Esophagus (tissue), 2 donors: ENCODE measurements around the gene LARP6. TPM values are rescaled to one million over a fixed set of nuclear protein-coding genes. Genes with fewer than 3 reads are reported as not detected.
A peak's percentile ranks its signal among the peaks of the same experiment; 100 is the strongest.

ENCODE experiments used
- H3K27ac ChIP-seq, 2 donors: one replicate each; pipeline ENCODE4 v1.5.1; 2013; ENCODE audit warnings: low read depth in 2 of 2, mild to moderate bottlenecking in 2 of 2, inconsistent platforms in 1 of 2, low read length in 1 of 2, moderate library complexity in 1 of 2
- H3K27me3 ChIP-seq, 2 donors: one replicate each; pipeline ENCODE4 v1.6.1; 2013; ENCODE audit warnings: low read length in 2 of 2, control low read depth in 1 of 2, mild to moderate bottlenecking in 1 of 2; ENCODE audit not compliant: insufficient read depth in 2 of 2, control insufficient read depth in 1 of 2
- H3K36me3 ChIP-seq, 2 donors: one replicate each; pipeline ENCODE4 v1.6.1; 2013; ENCODE audit warnings: low read length in 1 of 2; ENCODE audit not compliant: control insufficient read depth in 2 of 2, insufficient read depth in 2 of 2
- H3K4me1 ChIP-seq, 2 donors: one replicate each; pipeline ENCODE4 v1.6.1; 2013; ENCODE audit warnings: low read length in 1 of 2; ENCODE audit not compliant: control insufficient read depth in 2 of 2, insufficient read depth in 2 of 2
- H3K4me3 ChIP-seq, 2 donors: one replicate each; pipeline ENCODE4 v1.5.1; 2013; ENCODE audit warnings: low read length in 2 of 2, mild to moderate bottlenecking in 2 of 2, low read depth in 1 of 2, moderate library complexity in 1 of 2
- H3K9me3 ChIP-seq, 2 donors: one replicate each; pipeline ENCODE4 v1.6.1; 2013; ENCODE audit warnings: mild to moderate bottlenecking in 2 of 2, low read depth in 1 of 2, low read length in 1 of 2, moderate library complexity in 1 of 2; ENCODE audit not compliant: control insufficient read depth in 2 of 2, insufficient read depth in 1 of 2
- WGBS, 2 donors: extraction: QIAGEN DNeasy Blood & Tissue Kit; methylation state at CpG; one replicate each; pipeline ENCODE4 v1.1.7; 2013; 5-methylcytosine and 5-hydroxymethylcytosine counted together
- polyA plus RNA-seq, 2 donors: library from polyadenylated mRNA; stranded (reverse); fragments of 200-250 nt; gene quantifications; one replicate each; pipeline ENCODE4 v1.2.3, GENCODE V29; 2013
- donor health status: healthy with polysubstance abuse.
- donor health status: Bipolar disorder and iron deficiency.

The LARP6 gene
- polyA plus RNA-seq, 2 donors = 3.2 to 6.5 TPM

- 39 to 46% methylated on average over 11 of the region's 11 CpGs for WGBS, 2 donors
- H3K27me3 ChIP-seq = peaks cover 0 to 3% of the 10 kb centered on the region in 2 donors
- H3K36me3 ChIP-seq = no peaks in the 10 kb centered on the region
- H3K9me3 ChIP-seq = no peaks in the 10 kb centered on the region
- peak overlapping the region; percentile 79 to 81 for H3K27ac ChIP-seq
- peak overlapping the region; percentile 54 to 68 for H3K4me3 ChIP-seq
- H3K4me1 ChIP-seq = no peaks in the 10 kb centered on the region
These were observed 1.2 kb downstream of the LARP6 start for GRCh38 chr15:70852501-70853317.

GRCh38 chr15:70851889-70852288, 2.1 kb downstream of the LARP6 start:
- no peak overlapping the region for H3K27ac ChIP-seq
- no peaks in the 10 kb centered on the region for H3K4me1 ChIP-seq
- no peaks in the 10 kb centered on the region for H3K36me3 ChIP-seq
- H3K27me3 ChIP-seq = peaks cover 0 to 3% of the 10 kb centered on the region in 2 donors
- no peak overlapping the region for H3K4me3 ChIP-seq
- no peaks in the 10 kb centered on the region for H3K9me3 ChIP-seq
- 93 to 96% methylated on average over 6 of the region's 6 CpGs for WGBS, 2 donors

GRCh38 chr15:70845602-70846360, 8.2 kb downstream of the LARP6 start:
- no peak overlapping the region for H3K4me3 ChIP-seq
- 93 to 94% methylated on average over 6 of the region's 6 CpGs for WGBS, 2 donors
- H3K27me3 ChIP-seq = no peaks in the 10 kb centered on the region
- no peaks in the 10 kb centered on the region for H3K36me3 ChIP-seq
- no peaks in the 10 kb centered on the region for H3K4me1 ChIP-seq
- no peaks in the 10 kb centered on the region for H3K9me3 ChIP-seq
- no peak overlapping the region for H3K27ac ChIP-seq

GRCh38 chr15:70837476-70837875, 16.5 kb downstream of the LARP6 start:
- Histone ChIP-seq H3K4me1 (peaks cover 0 to 2% of the 10 kb centered on the region in 2 donors), H3K9me3 (no peaks in the 10 kb centered on the region), H3K4me3 (no peak overlapping the region), H3K27me3 (no peaks in the 10 kb centered on the region), H3K36me3 (no peaks in the 10 kb centered on the region), H3K27ac (no peak overlapping the region)
- 96 to 97% methylated on average over 2 of the region's 2 CpGs for WGBS, 2 donors

- no peaks in the 10 kb centered on the region for H3K27me3 ChIP-seq
- H3K9me3 ChIP-seq = no peaks in the 10 kb centered on the region
- WGBS, 2 donors = 79 to 80% methylated on average over 3 of the region's 3 CpGs
- H3K27ac ChIP-seq = no peak overlapping the region
- H3K36me3 ChIP-seq = peaks cover 0 to 5% of the 10 kb centered on the region in 2 donors
- peaks cover 0 to 2% of the 10 kb centered on the region in 2 donors for H3K4me1 ChIP-seq
- H3K4me3 ChIP-seq = no peak overlapping the region
These were observed 18.1 kb downstream of the LARP6 start for GRCh38 chr15:70835841-70836240.

GRCh38 chr15:70835415-70835814, 18.5 kb downstream of the LARP6 start:
- H3K4me3 ChIP-seq = no peak overlapping the region
- no peaks in the 10 kb centered on the region for H3K9me3 ChIP-seq
- peaks cover 0 to 5% of the 10 kb centered on the region in 2 donors for H3K36me3 ChIP-seq
- no peak overlapping the region for H3K27ac ChIP-seq
- H3K4me1 ChIP-seq = peaks cover 0 to 2% of the 10 kb centered on the region in 2 donors
- 90 to 97% methylated on average over 6 of the region's 6 CpGs for WGBS, 2 donors
- no peaks in the 10 kb centered on the region for H3K27me3 ChIP-seq

- Histone ChIP-seq H3K4me3 (no peak overlapping the region), H3K36me3 (peaks cover 0 to 5% of the 10 kb centered on the region in 2 donors), H3K27ac (no peak overlapping the region), H3K4me1 (peaks cover 0 to 2% of the 10 kb centered on the region in 2 donors), H3K9me3 (no peaks in the 10 kb centered on the region), H3K27me3 (no peaks in the 10 kb centered on the region)
- WGBS, 2 donors = 80 to 89% methylated on average over 2 of the region's 2 CpGs
These were observed 19.0 kb downstream of the LARP6 start for GRCh38 chr15:70834999-70835398.

- 60 to 62% methylated on average over 9 of the region's 9 CpGs for WGBS, 2 donors
- H3K4me3 ChIP-seq = no peak overlapping the region
- H3K9me3 ChIP-seq = no peaks in the 10 kb centered on the region
- H3K27ac ChIP-seq = no peak overlapping the region
- H3K4me1 ChIP-seq = peaks cover 0 to 2% of the 10 kb centered on the region in 2 donors
- peaks cover 0 to 5% of the 10 kb centered on the region in 2 donors for H3K36me3 ChIP-seq
- H3K27me3 ChIP-seq = no peaks in the 10 kb centered on the region
These were observed 19.8 kb downstream of the LARP6 start for GRCh38 chr15:70833861-70834765.

GRCh38 chr15:70833422-70833821, 20.5 kb downstream of the LARP6 start:
- H3K27me3 ChIP-seq = no peaks in the 10 kb centered on the region
- no peaks in the 10 kb centered on the region for H3K9me3 ChIP-seq
- H3K27ac ChIP-seq = no peak overlapping the region
- WGBS, 2 donors = 92% methylated on average over 3 of the region's 3 CpGs
- H3K36me3 ChIP-seq = peaks cover 0 to 5% of the 10 kb centered on the region in 2 donors
- H3K4me3 ChIP-seq = no peak overlapping the region
- peaks cover 0 to 2% of the 10 kb centered on the region in 2 donors for H3K4me1 ChIP-seq
